Measurements from ENCODE around the gene RAPGEF6. TPM values are rescaled to one million over a fixed set of nuclear protein-coding genes. Genes with fewer than 3 reads are reported as not detected.
"Not testable (repeated sequence)": the region's sequence is repeated elsewhere in the genome, so short reads cannot be mapped to it uniquely, and the experiment has no call there.

The RAPGEF6 gene
- total RNA-seq, 1 donor, result 15.6 TPM

DNA sequence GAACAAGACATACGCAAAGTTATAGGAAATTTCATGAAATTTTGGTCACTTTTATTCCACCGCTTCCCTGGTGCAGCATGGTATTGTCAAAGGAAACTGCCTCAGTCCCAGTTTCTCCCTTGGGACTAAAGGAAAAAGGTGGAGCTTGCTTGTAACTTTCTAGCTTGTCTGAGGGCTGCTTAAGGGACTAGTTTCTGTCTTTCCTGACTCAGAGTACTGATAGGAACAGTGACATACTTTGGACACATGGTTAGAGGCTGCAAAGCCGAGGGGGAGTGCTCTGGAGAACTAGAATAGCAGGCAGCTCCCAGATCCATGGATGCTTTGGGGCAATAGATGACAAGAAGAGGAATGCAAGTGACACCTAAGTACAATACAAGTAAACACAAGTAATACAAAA lies 234.4 kb downstream of the RAPGEF6 start:
- no peak for DNase-seq (ENCODE audit: insufficient read length, low spot score, missing footprints)
- H3K27me3 ChIP-seq (ENCODE audit: insufficient read depth, low read length), result no peaks in the 10 kb centered on the region
- no peak overlapping the region for H3K4me2 ChIP-seq (ENCODE audit: insufficient read depth, low read length)
- no peaks in the 10 kb centered on the region for H4K20me1 ChIP-seq (ENCODE audit: insufficient read depth, low read length)
- H3K79me2 ChIP-seq (ENCODE audit: insufficient read depth, low read length), result no peaks in the 10 kb centered on the region
- H3K4me1 ChIP-seq (ENCODE audit: insufficient read depth, low read length), result no peaks in the 10 kb centered on the region
- no peak overlapping the region for H2AFZ ChIP-seq (ENCODE audit: low read length)
- H3K9me3 ChIP-seq (ENCODE audit: low read depth, low read length), result no peaks in the 10 kb centered on the region
- TF ChIP-seq, protein P1, sequence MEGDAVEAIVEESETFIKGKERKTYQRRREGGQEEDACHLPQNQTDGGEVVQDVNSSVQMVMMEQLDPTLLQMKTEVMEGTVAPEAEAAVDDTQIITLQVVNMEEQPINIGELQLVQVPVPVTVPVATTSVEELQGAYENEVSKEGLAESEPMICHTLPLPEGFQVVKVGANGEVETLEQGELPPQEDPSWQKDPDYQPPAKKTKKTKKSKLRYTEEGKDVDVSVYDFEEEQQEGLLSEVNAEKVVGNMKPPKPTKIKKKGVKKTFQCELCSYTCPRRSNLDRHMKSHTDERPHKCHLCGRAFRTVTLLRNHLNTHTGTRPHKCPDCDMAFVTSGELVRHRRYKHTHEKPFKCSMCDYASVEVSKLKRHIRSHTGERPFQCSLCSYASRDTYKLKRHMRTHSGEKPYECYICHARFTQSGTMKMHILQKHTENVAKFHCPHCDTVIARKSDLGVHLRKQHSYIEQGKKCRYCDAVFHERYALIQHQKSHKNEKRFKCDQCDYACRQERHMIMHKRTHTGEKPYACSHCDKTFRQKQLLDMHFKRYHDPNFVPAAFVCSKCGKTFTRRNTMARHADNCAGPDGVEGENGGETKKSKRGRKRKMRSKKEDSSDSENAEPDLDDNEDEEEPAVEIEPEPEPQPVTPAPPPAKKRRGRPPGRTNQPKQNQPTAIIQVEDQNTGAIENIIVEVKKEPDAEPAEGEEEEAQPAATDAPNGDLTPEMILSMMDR (IDR thresholded peaks at IDR 0.05; ENCODE audit: extremely low read depth, low read depth, low read length), result no peak
- no peak overlapping the region for H3K27ac ChIP-seq (ENCODE audit: low read depth, low read length)
- peaks cover 5% of the 10 kb centered on the region for H3K36me3 ChIP-seq (ENCODE audit: insufficient read depth, low read length)
- no peak overlapping the region for H3K4me3 ChIP-seq (ENCODE audit: insufficient read depth, low read length)

DNA sequence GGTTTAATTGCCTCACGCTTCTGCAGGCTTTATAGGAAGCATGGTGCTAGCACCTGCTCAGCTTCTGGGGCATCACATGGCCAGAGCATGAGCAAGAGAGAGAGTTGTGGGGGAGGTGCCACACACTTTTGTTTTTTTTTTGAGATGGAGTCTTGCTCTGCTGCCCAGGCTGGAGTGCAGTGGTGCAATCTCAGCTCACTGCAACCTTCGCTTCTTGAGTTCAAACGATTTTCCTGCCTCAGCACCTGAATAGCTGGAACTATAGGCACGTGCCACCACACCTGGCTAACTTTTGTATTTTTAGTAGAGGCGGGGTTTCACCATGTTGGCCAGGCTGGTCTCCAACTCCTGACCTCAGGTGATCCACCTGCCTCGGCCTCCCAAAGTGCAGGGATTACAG lies 236.0 kb downstream of the RAPGEF6 start:
- peaks cover 11% of the 10 kb centered on the region for H3K36me3 ChIP-seq (ENCODE audit: insufficient read depth, low read length)
- H3K27ac ChIP-seq (ENCODE audit: low read depth, low read length); H3K4me1 ChIP-seq (ENCODE audit: insufficient read depth, low read length); H3K4me2 ChIP-seq (ENCODE audit: insufficient read depth, low read length); H3K79me2 ChIP-seq (ENCODE audit: insufficient read depth, low read length); H3K4me3 ChIP-seq (ENCODE audit: insufficient read depth, low read length); DNase-seq (ENCODE audit: insufficient read length, low spot score, missing footprints); H2AFZ ChIP-seq (ENCODE audit: low read length); H3K9me3 ChIP-seq (ENCODE audit: low read depth, low read length); H3K27me3 ChIP-seq (ENCODE audit: insufficient read depth, low read length); H4K20me1 ChIP-seq (ENCODE audit: insufficient read depth, low read length): not testable (repeated sequence)

DNA sequence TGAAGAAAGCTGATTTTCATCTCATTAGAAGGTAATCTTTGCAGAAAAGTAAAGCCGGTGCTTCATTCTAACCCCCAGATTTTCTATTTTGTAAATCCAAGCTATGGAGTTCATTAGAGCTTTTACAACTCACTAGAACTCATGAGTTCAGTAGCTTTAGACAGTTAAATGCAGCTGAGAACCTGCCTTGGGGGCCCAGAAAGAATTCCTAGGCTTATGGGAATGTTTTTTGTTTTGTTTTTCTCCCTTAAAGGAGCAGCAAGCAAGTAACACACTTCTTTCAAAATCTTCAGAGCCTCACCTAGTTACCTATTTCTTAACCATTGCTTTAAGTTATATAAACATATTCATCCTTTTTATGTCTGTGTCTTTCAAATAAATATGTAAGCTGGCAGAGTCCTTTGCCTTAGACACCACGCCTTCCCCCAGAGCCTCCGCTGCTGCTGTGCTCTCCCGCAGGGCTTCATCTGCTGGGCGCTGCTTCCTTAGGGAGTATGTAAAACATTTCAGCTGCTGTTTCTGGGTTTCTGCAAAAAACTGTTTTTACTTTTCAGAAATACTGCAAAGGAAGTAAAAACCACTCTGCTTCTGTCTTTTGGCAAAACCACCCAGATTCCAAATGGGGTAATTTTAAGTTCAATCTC lies 238.3 kb downstream of the RAPGEF6 start:
- no peak overlapping the region for H3K4me2 ChIP-seq (ENCODE audit: insufficient read depth, low read length)
- no peaks in the 10 kb centered on the region for H3K79me2 ChIP-seq (ENCODE audit: insufficient read depth, low read length)
- H3K27me3 ChIP-seq (ENCODE audit: insufficient read depth, low read length), result no peaks in the 10 kb centered on the region
- H3K9me3 ChIP-seq (ENCODE audit: low read depth, low read length), result no peaks in the 10 kb centered on the region
- DNase-seq (ENCODE audit: insufficient read length, low spot score, missing footprints), result no peak
- H3K4me1 ChIP-seq (ENCODE audit: insufficient read depth, low read length), result peaks cover 18% of the 10 kb centered on the region
- TF ChIP-seq, protein P1 (IDR thresholded peaks at IDR 0.05; ENCODE audit: extremely low read depth, low read depth, low read length), result no peak
- no peaks in the 10 kb centered on the region for H4K20me1 ChIP-seq (ENCODE audit: insufficient read depth, low read length)
- no peak overlapping the region for H2AFZ ChIP-seq (ENCODE audit: low read length)
- H3K4me3 ChIP-seq (ENCODE audit: insufficient read depth, low read length), result no peak overlapping the region
- H3K36me3 ChIP-seq (ENCODE audit: insufficient read depth, low read length), result peaks cover 7% of the 10 kb centered on the region
- H3K27ac ChIP-seq (ENCODE audit: low read depth, low read length), result no peak overlapping the region

DNA sequence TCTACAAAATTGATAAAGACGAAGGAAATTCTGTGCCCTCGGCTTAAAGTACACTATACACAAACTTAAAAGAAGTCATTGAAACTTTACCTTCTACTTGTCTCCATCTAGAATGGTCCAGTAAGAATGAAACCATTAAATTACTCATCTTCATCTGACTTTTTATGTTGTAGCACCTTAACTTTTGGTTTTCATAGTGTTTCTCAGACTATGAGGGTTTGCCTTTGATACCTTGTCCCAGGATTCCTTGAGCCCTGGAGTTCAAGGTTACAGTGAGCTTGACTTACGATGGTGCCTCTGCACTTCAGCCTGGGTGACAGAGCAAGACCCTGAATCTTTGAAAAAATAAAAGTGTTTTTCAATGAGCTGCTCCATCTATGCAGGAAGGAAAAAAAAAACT lies 239.0 kb downstream of the RAPGEF6 start:
- Histone ChIP-seq H2AFZ (ENCODE audit: low read length) (no peak overlapping the region), H3K9me3 (ENCODE audit: low read depth, low read length) (no peaks in the 10 kb centered on the region), H3K27ac (ENCODE audit: low read depth, low read length) (no peak overlapping the region), H3K27me3 (ENCODE audit: insufficient read depth, low read length) (no peaks in the 10 kb centered on the region), H4K20me1 (ENCODE audit: insufficient read depth, low read length) (no peaks in the 10 kb centered on the region), H3K79me2 (ENCODE audit: insufficient read depth, low read length) (no peaks in the 10 kb centered on the region), H3K4me1 (ENCODE audit: insufficient read depth, low read length) (peaks cover 18% of the 10 kb centered on the region), H3K4me2 (ENCODE audit: insufficient read depth, low read length) (no peak overlapping the region), H3K4me3 (ENCODE audit: insufficient read depth, low read length) (no peak overlapping the region), H3K36me3 (ENCODE audit: insufficient read depth, low read length) (peaks cover 6% of the 10 kb centered on the region)
- TF ChIP-seq, protein P1 (IDR thresholded peaks at IDR 0.05; ENCODE audit: extremely low read depth, low read depth, low read length), result no peak
- DNase-seq (ENCODE audit: insufficient read length, low spot score, missing footprints), result no peak

Measured in osteoblast (primary cell).